GM12801 (cell line): ENCODE data around the gene COL6A5.

Source experiments
- CTCF ChIP-seq: IDR thresholded peaks from one replicate; pipeline ENCODE4 v1.5.1; 2011; ENCODE audit warnings: control low read depth; ENCODE audit not compliant: insufficient read length; ENCODE audit errors: extremely low read depth

The COL6A5 gene

GRCh38 chr3:130345487-130346079, at the start of gene COL6A5:
TSS of gene COL6A5 (plus strand) at chr3:130345672. CDS start at chr3:130373639, 27,967 bp downstream.
- TF ChIP-seq CTCF: no peak

- no peak for TF ChIP-seq CTCF
These were observed 45.9 kb upstream of the COL6A5 start for GRCh38 chr3:130299531-130299930.

GRCh38 chr3:130300888-130301287, 44.6 kb upstream of the COL6A5 start:
- no peak for TF ChIP-seq CTCF

- TF ChIP-seq CTCF: no peak
These were observed 35.4 kb upstream of the COL6A5 start for GRCh38 chr3:130310109-130310508.

GRCh38 chr3:130312374-130312773, 33.1 kb upstream of the COL6A5 start:
- TF ChIP-seq CTCF: no peak

- no peak for TF ChIP-seq CTCF
These were observed 29.3 kb upstream of the COL6A5 start for GRCh38 chr3:130316169-130316568.

- no peak for TF ChIP-seq CTCF
These were observed 22.0 kb upstream of the COL6A5 start for GRCh38 chr3:130323503-130323902.
